K562 (cell line): ENCODE measurements around the gene MACROD2.

Experiments used
- CTCF ChIP-seq, 3 experiments: IDR thresholded peaks in 2 of 3; conservative IDR thresholded peaks in 1 of 3; 2 replicates each; pipeline ENCODE4 v1.5.1; 2011 to 2012; ENCODE audit warnings: low read length in 3 of 3, mild to moderate bottlenecking in 3 of 3, control low read depth in 2 of 3, improper control_type of control experiment in 1 of 3, inconsistent platforms in 1 of 3, low read depth in 1 of 3, mixed read lengths in 1 of 3, moderate library complexity in 1 of 3; ENCODE audit not compliant: insufficient read depth in 2 of 3
- HNRNPH1 ChIP-seq: fragments of 200-400 bp; formaldehyde crosslinking; optimal IDR thresholded peaks from 2 replicates; pipeline ENCODE3; 2017; ENCODE audit warnings: low read depth, mild to moderate bottlenecking, low read length, moderate library complexity
- NFE2 ChIP-seq: IDR thresholded peaks from 2 replicates; pipeline ENCODE4 v1.6.1; 2014; ENCODE audit warnings: antibody characterized with exemption, low read depth
- POLR2A ChIP-seq: fragments of 450-650 bp; conservative IDR thresholded peaks from 2 replicates; pipeline ENCODE4 v1.6.1; 2016
- POLR2AphosphoS5 ChIP-seq: IDR thresholded peaks from 2 replicates; pipeline ENCODE4 v1.6.1; 2011; ENCODE audit warnings: mild to moderate bottlenecking, low read depth, low read length, moderate library complexity; ENCODE audit not compliant: control insufficient read depth, insufficient read depth
- RBBP5 ChIP-seq: fragments of 200-600 bp; sonication (generic); IDR thresholded peaks from 2 replicates; pipeline ENCODE4 v1.6.1; 2012; ENCODE audit warnings: borderline replicate concordance, mild to moderate bottlenecking, low read length, control low read depth, inconsistent platforms; ENCODE audit not compliant: insufficient read depth, poor library complexity, severe bottlenecking
- TAF7 ChIP-seq: fragments of 450-650 bp; IDR thresholded peaks from 2 replicates; pipeline ENCODE4 v1.6.1; 2016; ENCODE audit warnings: missing genetic modification characterization, missing compliant biosample characterization
- ZNF407 ChIP-seq: fragments of 450-650 bp; IDR thresholded peaks from 2 replicates; pipeline ENCODE4 v1.6.1; 2016; ENCODE audit warnings: low read depth
- TF ChIP-seq, protein P1 (sequence below): conservative IDR thresholded peaks from 2 replicates; pipeline ENCODE4 v1.6.1; 2011; ENCODE audit warnings: low read depth, mild to moderate bottlenecking, low read length; ENCODE audit not compliant: control insufficient read depth

DNA sequence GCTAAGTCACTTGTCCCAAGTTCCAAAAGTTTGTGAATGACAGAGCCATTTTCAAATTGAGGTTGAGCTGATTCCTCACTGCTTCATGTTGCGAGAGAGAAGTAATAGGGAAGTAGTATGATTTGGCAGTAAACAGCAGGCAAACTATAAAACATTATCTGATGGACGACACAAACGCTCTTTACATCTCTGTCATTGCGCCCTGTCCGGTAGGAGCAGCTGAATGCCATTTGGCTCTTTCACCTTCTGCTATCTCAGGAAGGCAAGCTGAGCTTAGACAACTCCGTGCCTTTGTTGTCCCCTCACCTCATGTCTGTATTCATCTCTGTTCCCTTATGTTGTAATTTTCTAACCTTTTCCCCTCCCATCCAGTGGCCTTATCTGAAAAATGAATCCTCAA, 782.8 kb downstream of the MACROD2 start:
- TF ChIP-seq POLR2AphosphoS5 (no peak), POLR2A (no peak), TAF7 (no peak), CTCF (IDR thresholded peaks at IDR 0.05 in 2 of 3, conservative IDR thresholded peaks at IDR 0.05 in 1 of 3; ENCODE audit: insufficient read depth in 2 of 3, low read depth in 1 of 3, low read length in 3 of 3) (no peak), ZNF407 (no peak), RBBP5 (no peak), NFE2 (no peak), HNRNPH1 (no peak)
- TF ChIP-seq, protein P1, sequence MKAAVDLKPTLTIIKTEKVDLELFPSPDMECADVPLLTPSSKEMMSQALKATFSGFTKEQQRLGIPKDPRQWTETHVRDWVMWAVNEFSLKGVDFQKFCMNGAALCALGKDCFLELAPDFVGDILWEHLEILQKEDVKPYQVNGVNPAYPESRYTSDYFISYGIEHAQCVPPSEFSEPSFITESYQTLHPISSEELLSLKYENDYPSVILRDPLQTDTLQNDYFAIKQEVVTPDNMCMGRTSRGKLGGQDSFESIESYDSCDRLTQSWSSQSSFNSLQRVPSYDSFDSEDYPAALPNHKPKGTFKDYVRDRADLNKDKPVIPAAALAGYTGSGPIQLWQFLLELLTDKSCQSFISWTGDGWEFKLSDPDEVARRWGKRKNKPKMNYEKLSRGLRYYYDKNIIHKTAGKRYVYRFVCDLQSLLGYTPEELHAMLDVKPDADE, result no peak
